GM21423 (cell line): ENCODE data around the gene MFAP1.

Experiments
- ATAC-seq: cut with Tn5 transposase; IDR thresholded peaks from one replicate; pipeline ENCODE4 v1.9.1; 2021; ENCODE audit warnings: mild to moderate bottlenecking, moderate library complexity; ENCODE audit not compliant: unreplicated experiment

The MFAP1 gene

GRCh38 chr15:43777267-43777914 lies 47.1 kb downstream of the MFAP1 start:
- peak; percentile 58 for ATAC-seq

- ATAC-seq: peak; percentile 29
Measured at GRCh38 chr15:43776718-43777266, 47.7 kb downstream of the MFAP1 start, which contains the start of gene ELL3. TSS of gene ELL3 (minus strand) at chr15:43776966. CDS start at chr15:43776901, 65 bp downstream.

GRCh38 chr15:43776101-43776717 lies 48.3 kb downstream of the MFAP1 start:
- ATAC-seq: peak; percentile 71

GRCh38 chr15:43775411-43775965 lies 49.0 kb downstream of the MFAP1 start:
- no peak for ATAC-seq

- no peak for ATAC-seq
Measured at GRCh38 chr15:43774062-43774461, 50.4 kb downstream of the MFAP1 start.

GRCh38 chr15:43772624-43773023 lies 51.9 kb downstream of the MFAP1 start:
- ATAC-seq: no peak

GRCh38 chr15:43771816-43772215 lies 52.7 kb downstream of the MFAP1 start:
- no peak for ATAC-seq

GRCh38 chr15:43769584-43770228 lies 54.8 kb downstream of the MFAP1 start:
- ATAC-seq: no peak

GRCh38 chr15:43763819-43764446 lies 60.6 kb downstream of the MFAP1 start:
- no peak for ATAC-seq

GRCh38 chr15:43762824-43763223 lies 61.7 kb downstream of the MFAP1 start:
- ATAC-seq: no peak
